ENCODE data around the gene SH3PXD2B. TPM values are rescaled to one million over a fixed set of nuclear protein-coding genes. Genes with fewer than 3 reads are reported as not detected.
"Not testable (repeated sequence)": the region's sequence is repeated elsewhere in the genome, so short reads cannot be mapped to it uniquely, and the experiment has no call there.

The SH3PXD2B gene
- total RNA-seq, 2 donors from 2014 or later: 10.0 to 15.3 TPM

DNA sequence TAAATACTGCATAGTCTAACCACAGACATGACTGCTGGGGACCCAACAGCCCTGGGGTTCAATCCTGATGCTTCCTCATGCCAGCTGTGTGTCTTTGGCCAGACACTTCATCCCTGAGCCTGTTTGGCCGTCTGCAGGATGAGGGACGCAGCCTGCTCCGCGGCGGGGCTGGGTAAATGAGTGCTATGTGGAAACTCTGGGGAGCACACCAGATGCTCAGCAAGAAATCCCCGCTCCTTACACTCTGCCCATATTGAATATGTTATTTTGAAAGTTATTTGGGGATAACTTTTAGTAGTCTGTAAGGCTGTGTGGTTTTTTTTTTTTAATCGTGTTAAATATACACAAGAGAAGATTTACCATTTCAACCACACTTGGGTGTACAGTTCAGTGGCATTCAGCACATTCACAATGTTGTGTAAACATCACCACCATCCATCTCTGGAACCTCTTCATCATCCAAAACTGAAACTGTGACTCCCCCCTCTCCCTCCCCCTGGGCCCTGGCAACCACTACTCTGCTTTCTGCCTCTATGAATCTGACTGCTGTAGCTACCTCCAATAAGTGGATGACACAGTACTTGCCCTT is 42.7 kb downstream of the SH3PXD2B start:
- intact Hi-C loops (cut with DNase I): no loop called here
- ATAC-seq (peak; percentile 6 to 31), DNase-seq (no peak)

DNA sequence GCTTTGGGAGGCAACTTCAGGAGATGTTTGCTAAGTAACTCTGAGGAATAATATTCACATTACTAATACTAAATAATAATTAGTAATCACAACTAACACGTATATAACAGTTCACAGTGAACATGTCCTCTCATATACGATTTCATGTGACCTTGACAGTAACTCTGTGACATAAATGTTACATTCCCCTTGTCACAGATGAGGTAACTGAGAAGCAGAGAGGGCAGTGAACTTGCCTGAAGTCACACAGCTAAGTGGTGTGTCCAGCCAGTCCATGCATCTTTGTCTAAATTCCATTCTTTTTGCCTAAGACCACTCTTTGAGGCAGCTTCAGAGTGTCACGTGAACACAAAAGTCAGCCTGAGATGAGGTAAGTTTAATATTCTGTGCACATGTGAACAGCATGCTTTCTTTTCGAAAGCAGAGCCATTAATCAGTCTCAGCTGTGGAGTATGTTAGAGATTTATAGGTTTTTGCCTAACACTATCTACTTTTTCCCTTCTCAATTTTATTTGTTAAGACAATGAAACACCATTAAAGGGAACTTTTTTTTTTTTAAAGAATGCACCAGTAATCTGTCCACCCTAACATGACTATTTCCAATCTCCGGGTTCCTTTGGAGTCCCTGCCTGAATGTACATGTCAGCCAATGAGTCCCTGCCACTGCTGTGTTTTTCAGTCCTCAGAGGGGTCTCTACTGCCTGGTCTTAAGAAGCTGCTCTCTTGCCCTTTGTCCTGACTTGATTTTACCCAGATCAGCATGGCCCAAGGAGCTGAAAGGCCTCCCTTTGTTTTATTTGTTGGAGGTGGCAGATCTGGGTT is 43.5 kb downstream of the SH3PXD2B start:
- ATAC-seq: no peak
- DNase-seq: no peak
- intact Hi-C loops (cut with DNase I): no loop called here

GRCh38 chr5:172410160-172410559 is 44.2 kb downstream of the SH3PXD2B start:
- intact Hi-C loops (cut with DNase I): no loop called here
- no peak for DNase-seq
- no peak for ATAC-seq

- DNase-seq; ATAC-seq; intact Hi-C loops (cut with DNase I): not testable (repeated sequence)
These were observed 44.8 kb downstream of the SH3PXD2B start for GRCh38 chr5:172409477-172409876.

DNA sequence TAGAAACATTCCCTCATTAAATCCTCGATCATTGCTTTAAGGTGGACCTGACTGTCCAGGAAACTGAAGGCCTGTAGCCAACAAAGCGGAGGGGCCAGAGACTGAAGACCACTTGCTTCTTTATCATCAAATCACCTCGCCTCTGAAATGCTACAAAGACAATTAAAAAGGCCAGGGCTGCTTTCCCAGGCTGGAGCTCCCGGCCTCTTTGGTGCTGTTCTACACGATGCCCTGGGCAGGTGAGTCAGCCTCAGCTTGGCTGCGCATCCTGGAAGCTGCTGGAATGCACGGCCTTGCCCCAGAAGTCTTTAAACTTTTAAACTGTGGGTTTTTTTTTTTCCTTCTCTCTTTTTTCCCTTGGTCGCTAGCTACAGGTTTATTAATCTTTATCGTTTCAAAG is 46.5 kb downstream of the SH3PXD2B start:
- peak in 1 of 2 donors; percentile 42 for ATAC-seq
- intact Hi-C loops (cut with DNase I): no loop called here
- no peak for DNase-seq

DNA sequence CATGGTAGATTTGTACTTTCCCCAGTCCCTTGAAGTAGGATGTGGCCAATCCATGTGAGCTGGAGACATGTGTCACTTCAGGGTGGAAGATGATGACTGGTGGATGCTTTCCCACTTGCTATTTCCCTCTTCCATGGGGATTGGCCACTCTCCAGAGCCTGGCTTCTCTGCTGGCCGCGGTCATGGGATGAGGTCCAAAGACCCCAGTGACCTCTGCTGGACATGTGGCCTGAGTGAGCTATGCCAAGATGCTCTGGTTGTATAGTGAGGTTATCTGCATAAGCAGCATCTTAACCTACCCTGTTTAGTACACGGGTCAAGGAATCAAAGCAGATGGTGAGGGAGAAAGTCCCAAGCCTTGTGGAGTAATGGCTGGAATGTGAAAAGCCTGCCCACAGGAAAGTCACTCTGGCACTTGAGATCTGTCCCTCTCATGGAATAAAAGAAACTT is 47.1 kb downstream of the SH3PXD2B start:
- peak in 1 of 2 donors; percentile 10 for ATAC-seq
- DNase-seq: peak; percentile 45
- intact Hi-C loops (cut with DNase I): no loop called here

GRCh38 chr5:172405226-172406107 is 48.9 kb downstream of the SH3PXD2B start:
- intact Hi-C loops (cut with DNase I): no loop called here
- no peak for ATAC-seq

GRCh38 chr5:172404746-172405145 is 49.6 kb downstream of the SH3PXD2B start:
- ATAC-seq (no peak), DNase-seq (no peak)
- intact Hi-C loops (cut with DNase I): no loop called here

More at GRCh38 chr5:172405226-172406107, 48.9 kb downstream of the SH3PXD2B start:
- DNase-seq: no peak

GRCh38 chr5:172403817-172404216 is 50.5 kb downstream of the SH3PXD2B start:
- DNase-seq (no peak), ATAC-seq (peak; percentile 44 to 62)
- intact Hi-C loops (cut with DNase I): no loop called here

GRCh38 chr5:172403189-172403796 is 51.0 kb downstream of the SH3PXD2B start:
- intact Hi-C loops (cut with DNase I): no loop called here
- DNase-seq: peak; percentile 84
- peak; percentile 90 to 94 for ATAC-seq

GRCh38 chr5:172402531-172403188 is 51.7 kb downstream of the SH3PXD2B start:
- intact Hi-C loops (cut with DNase I): no loop called here
- ATAC-seq: no peak

GRCh38 chr5:172402031-172402430 is 52.3 kb downstream of the SH3PXD2B start:
- ATAC-seq; intact Hi-C loops (cut with DNase I); DNase-seq: not testable (repeated sequence)

More at GRCh38 chr5:172402531-172403188, 51.7 kb downstream of the SH3PXD2B start:
- no peak for DNase-seq

- no peak for ATAC-seq
- intact Hi-C loops (cut with DNase I): no loop called here
- DNase-seq: no peak
These were observed 54.5 kb downstream of the SH3PXD2B start for GRCh38 chr5:172399826-172400225.

- no peak for ATAC-seq
- intact Hi-C loops (cut with DNase I): no loop called here
- DNase-seq: no peak
These were observed 55.0 kb downstream of the SH3PXD2B start for GRCh38 chr5:172399336-172399735.

- intact Hi-C loops (cut with DNase I); ATAC-seq; DNase-seq: not testable (repeated sequence)
These were observed 55.7 kb downstream of the SH3PXD2B start for GRCh38 chr5:172398645-172399044.

- intact Hi-C loops (cut with DNase I); ATAC-seq; DNase-seq: not testable (repeated sequence)
These were observed 57.3 kb downstream of the SH3PXD2B start for GRCh38 chr5:172396994-172397393.

DNA sequence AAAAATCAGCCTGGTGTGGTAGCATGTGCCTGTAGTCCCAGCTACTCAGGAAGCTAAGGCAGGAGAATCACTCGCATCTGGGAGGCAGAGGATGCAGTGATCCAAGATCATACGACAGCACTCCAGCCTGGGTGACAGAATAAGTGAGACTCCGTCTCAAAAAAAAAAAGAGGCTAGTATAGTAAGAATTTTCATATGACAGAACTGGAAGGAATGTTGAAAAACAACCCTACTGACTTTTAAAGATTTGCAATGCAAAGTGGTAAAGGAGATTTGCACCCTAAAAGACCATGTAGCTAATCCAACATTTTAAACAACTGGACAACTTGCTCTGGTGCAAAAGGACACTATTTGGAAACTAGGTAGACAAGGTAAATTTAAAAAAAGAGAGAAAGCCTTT is 58.1 kb downstream of the SH3PXD2B start:
- ATAC-seq (no peak), DNase-seq (no peak)
- intact Hi-C loops (cut with DNase I): no loop called here

- intact Hi-C loops (cut with DNase I): no loop called here
- no peak for DNase-seq
- ATAC-seq: no peak
These were observed 58.8 kb downstream of the SH3PXD2B start for GRCh38 chr5:172395483-172395882.

Measured in left cardiac atrium (tissue), 4 donors.